Endothelial cell of umbilical vein (primary cell): Measurements from ENCODE around the gene ATP6V1G3. TPM values are rescaled to one million over a fixed set of nuclear protein-coding genes. Genes with fewer than 3 reads are reported as not detected.

Experiments
- BruUV-seq: library from RNA; stranded (reverse); fragments of 400-500 nt; replicated peaks from 2 replicates; lab custom pipeline; 2021; lab: Mats Ljungman, UMichigan
- CTCF ChIA-PET: fragments of 300-600, 350-600 bp; sonication (Branson Sonifier 250); formaldehyde crosslinking; loops from one replicate; lab custom pipeline; 2021; ENCODE audit warnings: antibody characterized with exemption, inconsistent platforms; lab: Charles Lee
- POLR2A ChIA-PET: fragments of 300-600, 350-600 bp; sonication (Branson Sonifier 250); formaldehyde crosslinking; loops from one replicate; lab custom pipeline; 2021; ENCODE audit warnings: antibody characterized with exemption, inconsistent platforms; lab: Charles Lee
- DNase-seq: peaks from one replicate; pipeline ENCODE4 v3.0.0-alpha.2; 2011; ENCODE audit warnings: low read depth, low spot score
- FAIRE-seq: peaks from 2 replicates; lab custom pipeline; 2011; peaks lifted over from hg19 to GRCh38; lab: Jason Lieb, UNC
- H2AFZ ChIP-seq: 2 replicates; pipeline ENCODE4 v1.6.0; 2012; ENCODE audit warnings: low read depth, low read length, control low read depth, inconsistent platforms
- H3K27ac ChIP-seq: 2 replicates; pipeline ENCODE4 v1.5.1; 2011; ENCODE audit warnings: low read depth, mild to moderate bottlenecking, control low read depth, low read length, moderate library complexity; ENCODE audit not compliant: insufficient read depth
- H3K27me3 ChIP-seq, 2 experiments: 2 replicates each; pipeline versions ENCODE4 v1.6.0 to v1.6.1; 2011; ENCODE audit warnings: low read length in 2 of 2, mixed read lengths in 1 of 2; ENCODE audit not compliant: control insufficient read depth in 2 of 2, insufficient read depth in 2 of 2
- H3K36me3 ChIP-seq, 2 experiments: 2 replicates in 1 of 2; 3 replicates in 1 of 2; pipeline ENCODE4 v1.5.1; 2011; ENCODE audit warnings: low read length in 2 of 2, mild to moderate bottlenecking in 1 of 2, moderate library complexity in 1 of 2; ENCODE audit not compliant: control insufficient read depth in 2 of 2, insufficient read depth in 2 of 2; ENCODE audit errors: extremely low read depth in 1 of 2
- H3K4me1 ChIP-seq: 3 replicates; pipeline ENCODE4 v1.5.1; 2011; ENCODE audit warnings: mild to moderate bottlenecking, low read length; ENCODE audit not compliant: control insufficient read depth, insufficient read depth; ENCODE audit errors: extremely low read depth
- H3K4me2 ChIP-seq: 2 replicates; pipeline ENCODE4 v1.6.1; 2011; ENCODE audit warnings: low read length, control low read depth, mixed read lengths; ENCODE audit not compliant: insufficient read depth
- H3K4me3 ChIP-seq, 3 experiments: fragments of 200-600 bp in 1 of 3; sonication (generic), shearing (Covaris generic) in 1 of 3; replicated peaks in 1 of 3; 2 replicates each; pipeline ENCODE4 v1.5.1; 2011 to 2016; ENCODE audit warnings: control low read depth in 3 of 3, low read length in 3 of 3, mild to moderate bottlenecking in 2 of 3, inconsistent platforms in 1 of 3, low read depth in 1 of 3, moderate library complexity in 1 of 3; ENCODE audit not compliant: insufficient read depth in 1 of 3
- H3K79me2 ChIP-seq: 2 replicates; pipeline ENCODE4 v1.6.0; 2012; ENCODE audit warnings: low read length, inconsistent platforms; ENCODE audit not compliant: control insufficient read depth, insufficient read depth
- H3K9ac ChIP-seq: replicated peaks from 2 replicates; pipeline ENCODE3; 2011; ENCODE audit warnings: low read length, control low read depth; ENCODE audit not compliant: insufficient read depth; ENCODE audit errors: extremely low read depth
- H3K9me1 ChIP-seq: replicated peaks from 3 replicates; pipeline ENCODE4 v1.6.0; 2011; ENCODE audit warnings: mild to moderate bottlenecking, low read length; ENCODE audit not compliant: control insufficient read depth, insufficient read depth; ENCODE audit errors: extremely low read depth
- H3K9me3 ChIP-seq: replicated peaks from 2 replicates; pipeline ENCODE4 v1.5.1; 2012; ENCODE audit warnings: low read length, inconsistent platforms; ENCODE audit not compliant: control insufficient read depth, insufficient read depth
- H4K20me1 ChIP-seq: replicated peaks from 2 replicates; pipeline ENCODE3; 2011; ENCODE audit warnings: mild to moderate bottlenecking, low read length; ENCODE audit not compliant: control insufficient read depth, insufficient read depth; ENCODE audit errors: extremely low read depth
- EZH2 ChIP-seq: IDR thresholded peaks from 2 replicates; pipeline ENCODE4 v1.6.1; 2012; ENCODE audit warnings: borderline replicate concordance, low read depth, mild to moderate bottlenecking, moderate library complexity, low read length, inconsistent platforms; ENCODE audit not compliant: severe bottlenecking
- FOS ChIP-seq: IDR thresholded peaks from 2 replicates; pipeline ENCODE4 v1.6.1; 2011; ENCODE audit warnings: mild to moderate bottlenecking, low read length, moderate library complexity, borderline replicate concordance; ENCODE audit not compliant: insufficient read depth
- GATA2 ChIP-seq: IDR thresholded peaks from 2 replicates; pipeline ENCODE4 v1.7.0; 2011; ENCODE audit warnings: low read depth, mild to moderate bottlenecking, moderate library complexity, mixed read lengths, low read length; ENCODE audit not compliant: insufficient read length, insufficient read depth
- JUN ChIP-seq: IDR thresholded peaks from 2 replicates; pipeline ENCODE4 v1.6.1; 2011; ENCODE audit warnings: borderline replicate concordance, low read depth; ENCODE audit not compliant: insufficient read length, insufficient read depth
- MYC ChIP-seq: IDR thresholded peaks from one replicate; pipeline ENCODE4 v1.6.1; 2011; ENCODE audit warnings: mild to moderate bottlenecking, low read depth, low read length
- POLR2A ChIP-seq: IDR thresholded peaks from 2 replicates; pipeline ENCODE4 v1.6.1; 2012; ENCODE audit warnings: low read depth, mild to moderate bottlenecking, control low read depth, low read length
- POLR2AphosphoS5 ChIP-seq: IDR thresholded peaks from 2 replicates; pipeline ENCODE4 v1.6.1; 2012; ENCODE audit warnings: low read depth, mild to moderate bottlenecking, control low read depth, low read length, moderate library complexity; ENCODE audit not compliant: insufficient read depth
- dilution Hi-C: fragments of 300-500 bp; cut with MboI; formaldehyde crosslinking; loops from one replicate; pipeline ENCODE4 v1.15.0; 2019; ENCODE audit warnings: low sequenced_read_pairs; ENCODE audit not compliant: extremely low pct_ligation_motif_present
- intact Hi-C: fragments of 100-400 bp; cut with micrococcal nuclease; formaldehyde crosslinking; loops from one replicate; pipeline ENCODE4 v1.10.0; 2022
- polyA plus RNA-seq, 4 experiments: library from polyadenylated mRNA; depleted of rRNA in 3 of 4; stranded (reverse) in 3 of 4; unstranded in 1 of 4; fragments of >200 nt; gene quantifications; 2 replicates each; pipeline versions ENCODE4 v1.2.1 to v1.2.3, GENCODE V29; 2011 to 2012; ENCODE audit warnings: missing spikeins in 1 of 4
- total RNA-seq: library from RNA; stranded (reverse); gene quantifications from 2 replicates; pipeline ENCODE4 v1.2.3, GENCODE V29; 2021
- TF ChIP-seq, protein P1 (sequence below), 2 donors: IDR thresholded peaks; 1 replicate in 1 of 2; 2 replicates in 1 of 2; pipeline ENCODE4 v1.5.1; 2011; ENCODE audit warnings: low read length in 2 of 2, mild to moderate bottlenecking in 2 of 2, moderate library complexity in 2 of 2, control low read depth in 1 of 2, inconsistent platforms in 1 of 2, low read depth in 1 of 2; ENCODE audit not compliant: insufficient read depth in 1 of 2; ENCODE audit errors: extremely low read depth in 1 of 2
- TF ChIP-seq, protein P2 (sequence below): IDR thresholded peaks from 2 replicates; pipeline ENCODE4 v1.6.1; 2011; ENCODE audit not compliant: insufficient read depth, insufficient read length

Gene ATP6V1G3
- total and polyA plus RNA-seq, 2 donors (not counting 3 experiments of a cell fraction or from before 2014, with no cell fraction given) = not detected

DNA sequence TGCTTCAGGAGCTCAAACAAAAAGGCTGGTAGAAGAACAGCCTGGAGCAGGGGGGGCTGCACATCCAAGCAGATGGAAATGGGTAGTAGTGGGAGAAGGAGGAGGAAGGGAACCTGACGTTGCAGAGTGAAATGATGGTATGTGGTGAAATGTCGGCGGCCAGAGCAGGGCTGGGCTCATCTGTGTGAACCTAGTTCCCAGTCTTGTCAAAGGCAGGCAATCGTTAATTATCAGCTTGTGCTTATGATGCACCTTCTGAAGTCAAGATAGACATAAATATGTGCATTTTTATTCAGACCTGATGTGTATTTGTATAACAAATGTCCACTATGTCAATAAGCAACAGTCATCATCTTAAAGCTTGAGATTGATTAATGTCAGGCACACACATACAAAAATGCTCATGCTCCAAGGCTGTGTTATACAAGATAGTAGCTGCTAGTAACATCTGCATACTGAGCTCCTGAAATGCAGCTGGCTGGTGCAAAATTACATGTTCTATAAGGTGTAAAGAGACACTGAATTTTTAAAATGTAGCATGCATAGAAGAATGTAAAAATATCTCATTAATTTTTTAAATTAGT lies 10.6 kb upstream of the ATP6V1G3 start:
- H3K9ac ChIP-seq = no peak overlapping the region
- BruUV-seq = no TSS peak
- dilution Hi-C loops (no loop called here), intact Hi-C loops (no loop called here)
- no peak for TF ChIP-seq GATA2
- no peaks in the 10 kb centered on the region for H4K20me1 ChIP-seq
- H2AFZ ChIP-seq = no peak overlapping the region
- no peaks in the 10 kb centered on the region for H3K9me3 ChIP-seq
- no peak overlapping the region for H3K4me3 ChIP-seq
- FAIRE-seq (no peak), DNase-seq (no peak)
- H3K27me3 ChIP-seq = no peaks in the 10 kb centered on the region
- H3K9me1 ChIP-seq = no peaks in the 10 kb centered on the region
- H3K4me1 ChIP-seq = no peaks in the 10 kb centered on the region
- no peaks in the 10 kb centered on the region for H3K36me3 ChIP-seq
- H3K79me2 ChIP-seq = no peaks in the 10 kb centered on the region
- CTCF ChIA-PET = interaction anchor here (1.2 to 1.5 kb wide), 2 partner anchors 11 to 135 kb away, joined by 3 to 6 read pairs; partner anchors contain the start of gene ATP6V1G3
- POLR2A ChIA-PET = no interaction called here
- no peak overlapping the region for H3K4me2 ChIP-seq
- no peak overlapping the region for H3K27ac ChIP-seq

DNA sequence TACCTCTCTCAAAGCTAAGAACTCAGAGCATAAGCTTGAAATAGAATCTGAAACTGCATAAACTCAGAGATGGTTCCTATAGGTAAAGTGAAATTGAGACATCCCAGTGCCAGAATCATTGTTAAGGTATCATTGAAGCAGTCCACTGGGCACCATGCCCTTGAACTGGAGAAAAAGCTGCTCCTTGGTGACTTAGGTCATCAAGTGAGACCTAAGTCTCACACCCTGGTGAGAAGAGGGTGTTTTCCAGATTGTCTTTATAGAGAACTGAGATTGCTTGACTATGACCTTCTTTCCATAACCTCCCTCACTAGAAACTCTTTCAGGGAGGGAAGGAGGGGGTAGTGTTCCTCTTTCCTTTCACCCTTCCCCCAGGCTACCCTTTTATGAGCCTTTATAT lies 9.4 kb upstream of the ATP6V1G3 start:
- H3K36me3 ChIP-seq = no peaks in the 10 kb centered on the region
- no peak overlapping the region for H2AFZ ChIP-seq
- H3K9me1 ChIP-seq = no peaks in the 10 kb centered on the region
- no peak for DNase-seq
- H3K79me2 ChIP-seq = no peaks in the 10 kb centered on the region
- dilution Hi-C loops (no loop called here), intact Hi-C loops (no loop called here)
- ChIA-PET POLR2A (no interaction called here), CTCF (interaction anchor here (1.1 kb wide), 1 partner anchor 10 kb away, joined by 3 read pairs; no protein-coding TSS in a partner anchor)
- no peak overlapping the region for H3K27ac ChIP-seq
- no peak overlapping the region for H3K9ac ChIP-seq
- TF ChIP-seq, protein P1, sequence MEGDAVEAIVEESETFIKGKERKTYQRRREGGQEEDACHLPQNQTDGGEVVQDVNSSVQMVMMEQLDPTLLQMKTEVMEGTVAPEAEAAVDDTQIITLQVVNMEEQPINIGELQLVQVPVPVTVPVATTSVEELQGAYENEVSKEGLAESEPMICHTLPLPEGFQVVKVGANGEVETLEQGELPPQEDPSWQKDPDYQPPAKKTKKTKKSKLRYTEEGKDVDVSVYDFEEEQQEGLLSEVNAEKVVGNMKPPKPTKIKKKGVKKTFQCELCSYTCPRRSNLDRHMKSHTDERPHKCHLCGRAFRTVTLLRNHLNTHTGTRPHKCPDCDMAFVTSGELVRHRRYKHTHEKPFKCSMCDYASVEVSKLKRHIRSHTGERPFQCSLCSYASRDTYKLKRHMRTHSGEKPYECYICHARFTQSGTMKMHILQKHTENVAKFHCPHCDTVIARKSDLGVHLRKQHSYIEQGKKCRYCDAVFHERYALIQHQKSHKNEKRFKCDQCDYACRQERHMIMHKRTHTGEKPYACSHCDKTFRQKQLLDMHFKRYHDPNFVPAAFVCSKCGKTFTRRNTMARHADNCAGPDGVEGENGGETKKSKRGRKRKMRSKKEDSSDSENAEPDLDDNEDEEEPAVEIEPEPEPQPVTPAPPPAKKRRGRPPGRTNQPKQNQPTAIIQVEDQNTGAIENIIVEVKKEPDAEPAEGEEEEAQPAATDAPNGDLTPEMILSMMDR (IDR thresholded peaks at IDR 0.05; ENCODE audit: extremely low read depth in 1 of 2, insufficient read depth in 1 of 2, low read depth in 1 of 2, low read length in 2 of 2) = no peak
- TF ChIP-seq MYC (no peak), GATA2 (no peak), EZH2 (no peak), POLR2AphosphoS5 (no peak), FOS (no peak), JUN (no peak), POLR2A (no peak)
- TF ChIP-seq, protein P2, sequence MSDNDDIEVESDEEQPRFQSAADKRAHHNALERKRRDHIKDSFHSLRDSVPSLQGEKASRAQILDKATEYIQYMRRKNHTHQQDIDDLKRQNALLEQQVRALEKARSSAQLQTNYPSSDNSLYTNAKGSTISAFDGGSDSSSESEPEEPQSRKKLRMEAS = no peak
- no TSS peak for BruUV-seq
- no peak for FAIRE-seq
- H3K9me3 ChIP-seq = no peaks in the 10 kb centered on the region
- no peak overlapping the region for H3K4me2 ChIP-seq
- no peaks in the 10 kb centered on the region for H4K20me1 ChIP-seq
- H3K4me1 ChIP-seq = no peaks in the 10 kb centered on the region
- no peak overlapping the region for H3K4me3 ChIP-seq
- no peaks in the 10 kb centered on the region for H3K27me3 ChIP-seq
